AML-193 (cell line): Measurements from ENCODE around the gene DNLZ.
"Not testable (repeated sequence)": the region's sequence is repeated elsewhere in the genome, so short reads cannot be mapped to it uniquely, and the experiment has no call there.

ENCODE experiments used
- DNase-seq, 2 experiments: peaks; one replicate each; lab custom pipeline; 2025; lab: John Stamatoyannopoulos, UW

Gene DNLZ

DNA sequence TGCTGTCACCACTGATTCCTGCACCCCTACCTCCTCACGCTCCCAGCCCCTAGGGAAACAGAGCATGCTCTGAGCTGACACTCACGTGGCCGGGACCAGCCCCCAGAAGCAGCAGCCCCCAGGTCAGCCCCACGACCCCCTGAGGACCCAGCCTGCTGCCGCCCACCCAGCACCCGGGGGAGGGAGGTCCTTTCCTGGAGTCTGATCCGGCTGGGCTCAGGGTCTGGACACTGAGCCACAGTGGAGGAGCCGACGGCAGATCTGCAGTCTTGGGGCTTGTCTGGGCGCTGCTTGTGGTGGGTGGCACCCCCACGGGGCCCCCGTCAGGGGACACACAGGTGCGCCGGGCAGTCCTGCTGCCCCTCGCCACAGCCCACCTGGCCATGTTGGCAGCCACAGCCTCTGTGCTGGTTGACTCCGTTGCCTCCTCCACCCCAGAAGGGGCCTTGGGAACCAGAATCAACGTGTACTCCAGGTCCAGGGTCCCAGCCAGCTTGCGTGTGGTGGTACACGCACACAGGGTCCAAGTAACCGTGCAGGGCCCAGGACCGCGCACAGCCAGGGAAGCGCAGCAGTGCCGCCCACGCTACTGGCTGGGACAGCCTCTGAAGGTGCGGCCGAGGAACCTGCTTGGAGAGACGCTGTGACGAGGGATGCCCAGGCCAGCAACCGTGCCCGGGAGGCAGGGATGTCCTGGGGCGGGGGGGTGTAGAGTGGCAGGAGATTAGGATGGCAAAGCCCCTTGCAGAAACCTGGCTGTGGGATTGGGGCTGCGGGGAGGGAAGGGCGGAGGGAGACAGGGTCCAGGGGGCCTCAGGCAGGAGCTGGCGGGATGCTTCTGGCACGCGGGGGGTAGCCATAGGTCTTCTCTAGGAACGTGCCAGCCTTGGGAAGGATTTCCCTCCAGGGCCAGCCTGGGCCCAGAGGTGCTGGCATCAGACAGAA lies 3.5 kb downstream of the DNLZ start:
- DNase-seq, result no peak

GRCh38 chr9:136358888-136359287 lies 4.7 kb downstream of the DNLZ start:
- no peak for DNase-seq

DNA sequence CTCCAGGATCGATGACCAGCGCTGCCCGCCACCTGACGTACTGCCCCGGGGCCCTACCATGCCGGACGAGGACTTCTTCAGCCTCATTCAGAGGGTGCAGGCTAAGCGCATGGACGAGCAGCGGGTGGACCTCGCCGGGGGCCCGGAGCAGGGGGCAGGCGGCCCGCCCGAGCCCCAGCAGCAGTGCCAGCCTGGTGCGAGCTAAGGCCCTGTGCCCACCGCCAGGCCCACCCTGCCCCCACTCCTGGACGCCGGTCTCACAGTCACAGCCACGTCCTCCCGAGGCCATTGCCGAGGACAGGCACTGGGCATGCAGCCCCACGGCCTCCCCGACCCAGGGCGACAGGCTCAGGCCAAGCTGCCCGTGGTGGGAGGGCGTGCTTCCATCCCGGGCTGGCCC lies 5.5 kb downstream of the DNLZ start:
- DNase-seq, result no peak

- DNase-seq, result no peak
Observed at GRCh38 chr9:136357202-136357725, 6.3 kb downstream of the DNLZ start.

GRCh38 chr9:136355616-136356557 lies 7.7 kb downstream of the DNLZ start:
- DNase-seq, result no peak

- no peak for DNase-seq
Observed at GRCh38 chr9:136354592-136355085, 8.9 kb downstream of the DNLZ start.

GRCh38 chr9:136353757-136354488 lies 9.6 kb downstream of the DNLZ start:
- no peak for DNase-seq

DNA sequence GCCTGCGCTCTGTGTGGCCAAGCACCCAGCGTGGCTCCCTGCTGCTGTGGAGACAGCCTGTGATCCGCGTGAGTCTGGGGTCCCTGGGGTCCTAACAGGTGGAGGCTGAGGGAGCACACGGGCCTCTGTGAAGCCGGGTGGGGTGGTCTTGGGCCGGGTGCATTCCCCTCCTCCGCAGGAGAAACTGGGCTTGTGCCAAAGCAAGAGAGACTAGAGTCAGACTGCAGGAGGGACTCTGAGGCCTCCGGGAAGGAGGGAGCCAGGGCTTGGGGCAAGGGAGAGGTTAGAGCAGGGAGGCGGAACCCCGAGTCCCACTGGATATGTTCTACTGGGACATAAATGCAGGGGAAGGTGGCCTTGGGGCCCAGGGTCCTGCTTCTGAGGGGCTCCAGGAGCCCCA lies 10.5 kb downstream of the DNLZ start:
- no peak for DNase-seq

GRCh38 chr9:136352682-136353081 lies 10.9 kb downstream of the DNLZ start:
- DNase-seq, result no peak

DNA sequence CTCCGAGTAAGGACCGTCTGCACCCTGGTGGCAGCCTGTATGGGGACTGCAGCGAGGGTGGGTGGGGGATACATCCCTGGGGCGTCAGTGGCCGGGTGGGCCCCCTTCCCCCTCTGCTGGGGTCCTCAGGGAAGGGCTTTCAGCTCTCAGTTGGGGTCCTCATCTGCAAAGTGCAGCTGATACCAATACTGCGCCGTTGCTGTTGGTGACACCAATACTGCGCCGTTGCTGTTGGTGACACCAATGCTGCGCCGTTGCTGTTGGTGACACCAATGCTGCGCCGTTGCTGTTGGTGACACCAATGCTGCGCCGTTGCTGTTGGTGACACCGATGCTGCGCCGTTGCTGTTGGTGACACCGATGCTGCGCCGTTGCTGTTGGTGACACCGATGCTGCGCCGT lies 11.7 kb downstream of the DNLZ start:
- DNase-seq, result not testable (repeated sequence)

DNA sequence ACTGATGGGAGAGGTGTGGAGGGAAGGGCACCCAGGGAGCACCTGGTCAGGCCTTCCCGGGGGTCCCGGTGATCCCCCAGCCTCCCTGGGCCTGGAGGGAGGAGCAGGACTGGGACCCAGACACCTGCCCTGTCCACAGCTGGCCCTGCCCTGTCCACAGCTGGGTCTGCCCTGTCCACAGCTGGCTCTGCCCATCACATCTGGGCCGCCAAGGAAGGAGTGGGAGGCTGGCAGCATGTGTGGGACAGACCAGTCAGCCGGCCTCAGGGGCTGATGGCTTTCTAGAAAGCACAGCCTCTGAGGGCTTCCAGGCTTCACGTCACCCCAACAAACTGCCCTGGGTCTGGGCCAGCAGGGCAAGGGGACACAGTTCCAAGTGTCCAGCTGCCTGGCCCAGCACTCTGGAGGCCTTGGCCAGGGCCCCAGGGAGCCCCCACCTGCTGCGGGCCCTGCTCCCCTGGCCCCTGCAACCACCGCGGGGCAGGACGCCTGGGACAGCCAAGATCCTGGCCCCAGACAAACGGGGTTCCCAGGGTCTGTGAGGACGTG lies 12.2 kb downstream of the DNLZ start:
- DNase-seq, result no peak

DNA sequence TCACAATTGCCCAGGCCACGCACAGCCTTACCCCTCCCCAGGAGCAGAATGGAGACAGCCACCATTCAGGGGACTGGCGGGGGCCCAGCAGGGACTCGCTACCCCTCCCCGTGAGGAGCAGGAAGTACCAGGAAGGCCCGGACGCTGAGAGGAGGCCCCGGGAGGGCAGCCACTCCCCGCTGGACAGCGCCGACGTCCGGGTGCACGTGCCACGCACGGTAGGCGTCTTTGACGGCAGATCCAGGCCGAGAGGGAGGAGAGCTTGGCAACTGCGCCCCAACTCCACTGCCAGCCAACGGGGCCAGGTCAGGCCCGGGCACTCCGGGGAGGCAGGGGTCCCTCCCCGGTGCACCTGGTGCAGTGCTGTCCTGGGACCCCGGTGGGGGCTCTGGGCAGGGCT lies 14.0 kb downstream of the DNLZ start:
- DNase-seq, result no peak

DNA sequence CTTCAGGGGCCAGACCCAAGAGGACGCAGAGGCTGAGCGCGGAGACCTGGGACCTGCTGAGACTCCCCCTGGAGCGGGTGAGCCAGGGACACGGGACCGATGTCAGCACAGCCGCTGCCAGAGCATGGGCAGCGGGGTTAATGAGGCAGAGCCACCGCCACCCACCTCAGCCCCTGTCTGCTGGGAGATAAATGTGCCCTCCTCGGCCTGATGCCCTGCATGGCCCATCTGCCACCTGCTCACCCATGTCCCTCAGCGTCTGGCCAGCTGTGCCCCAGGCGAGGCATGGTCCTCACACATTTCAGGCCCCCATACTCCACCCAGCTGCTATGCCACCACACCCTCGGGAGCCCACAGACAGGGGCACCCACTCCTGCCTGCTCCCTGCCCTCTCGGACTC lies 14.9 kb downstream of the DNLZ start:
- DNase-seq, result no peak

DNA sequence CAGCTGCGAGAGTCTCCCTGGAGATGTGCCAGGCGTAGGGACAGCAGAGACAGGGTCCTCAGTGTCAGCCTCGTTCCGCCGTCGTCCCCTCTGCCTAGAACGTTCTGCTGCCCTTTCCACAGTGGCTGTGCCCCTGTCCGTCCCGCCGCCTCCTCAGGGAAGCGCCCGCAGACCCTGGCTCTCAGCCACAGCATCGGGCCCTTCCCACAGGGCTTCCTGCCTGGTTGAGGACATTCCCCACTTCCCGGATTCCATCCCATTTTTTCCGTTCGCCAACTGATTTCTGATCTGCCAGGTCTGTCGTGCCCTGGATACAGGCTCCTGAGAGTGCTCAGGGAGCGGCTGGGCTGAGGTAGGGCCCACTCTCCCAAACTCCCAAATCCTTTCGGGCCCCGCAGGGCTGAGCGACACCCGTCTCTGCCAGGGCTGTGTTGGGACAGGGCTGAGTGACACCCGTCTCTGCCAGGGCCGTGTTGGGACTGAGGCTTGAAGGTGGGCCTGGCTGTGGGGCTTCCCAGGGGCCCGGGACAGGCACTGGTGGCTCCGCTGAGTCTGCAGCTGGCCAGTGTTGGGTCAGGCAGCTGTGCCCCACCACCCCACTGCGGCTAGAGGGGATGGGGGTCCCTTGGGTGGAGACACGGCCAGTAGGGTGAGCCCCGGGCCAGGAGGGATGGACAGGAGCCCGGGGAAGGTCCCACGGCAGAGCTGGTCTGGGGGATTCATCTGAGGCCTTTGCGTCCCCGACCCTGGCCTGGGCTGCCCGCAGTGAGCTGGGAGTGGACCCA lies 15.9 kb downstream of the DNLZ start:
- no peak for DNase-seq

DNA sequence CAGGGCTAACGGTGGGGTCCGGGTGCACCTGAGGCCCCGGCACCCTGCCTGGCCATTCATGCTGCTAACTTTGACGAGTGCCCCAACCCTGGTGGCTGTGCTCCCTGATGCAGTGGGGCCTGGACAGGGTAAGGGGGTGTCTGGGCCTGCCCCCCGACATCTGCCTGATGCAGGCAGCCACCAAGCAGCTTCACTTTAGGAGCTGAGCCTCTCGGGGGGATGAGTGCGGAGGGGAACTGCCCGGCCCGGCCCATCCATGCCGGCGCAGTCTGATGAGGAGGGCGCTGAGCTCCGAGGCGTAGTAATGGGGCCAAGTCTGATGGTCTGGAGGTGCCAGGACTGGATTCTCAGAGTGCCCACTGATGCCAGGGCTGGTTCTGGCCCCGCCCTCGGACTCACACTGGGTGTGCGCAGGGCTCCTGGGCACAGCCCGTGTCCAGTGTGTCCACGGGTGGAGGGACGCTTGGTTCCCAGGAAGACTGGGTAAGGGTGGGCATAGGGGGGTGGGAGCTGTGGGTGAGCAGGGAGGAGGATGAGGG lies 16.5 kb downstream of the DNLZ start:
- no peak for DNase-seq

- no peak for DNase-seq
Observed at GRCh38 chr9:136346157-136346481, 17.4 kb downstream of the DNLZ start.

DNA sequence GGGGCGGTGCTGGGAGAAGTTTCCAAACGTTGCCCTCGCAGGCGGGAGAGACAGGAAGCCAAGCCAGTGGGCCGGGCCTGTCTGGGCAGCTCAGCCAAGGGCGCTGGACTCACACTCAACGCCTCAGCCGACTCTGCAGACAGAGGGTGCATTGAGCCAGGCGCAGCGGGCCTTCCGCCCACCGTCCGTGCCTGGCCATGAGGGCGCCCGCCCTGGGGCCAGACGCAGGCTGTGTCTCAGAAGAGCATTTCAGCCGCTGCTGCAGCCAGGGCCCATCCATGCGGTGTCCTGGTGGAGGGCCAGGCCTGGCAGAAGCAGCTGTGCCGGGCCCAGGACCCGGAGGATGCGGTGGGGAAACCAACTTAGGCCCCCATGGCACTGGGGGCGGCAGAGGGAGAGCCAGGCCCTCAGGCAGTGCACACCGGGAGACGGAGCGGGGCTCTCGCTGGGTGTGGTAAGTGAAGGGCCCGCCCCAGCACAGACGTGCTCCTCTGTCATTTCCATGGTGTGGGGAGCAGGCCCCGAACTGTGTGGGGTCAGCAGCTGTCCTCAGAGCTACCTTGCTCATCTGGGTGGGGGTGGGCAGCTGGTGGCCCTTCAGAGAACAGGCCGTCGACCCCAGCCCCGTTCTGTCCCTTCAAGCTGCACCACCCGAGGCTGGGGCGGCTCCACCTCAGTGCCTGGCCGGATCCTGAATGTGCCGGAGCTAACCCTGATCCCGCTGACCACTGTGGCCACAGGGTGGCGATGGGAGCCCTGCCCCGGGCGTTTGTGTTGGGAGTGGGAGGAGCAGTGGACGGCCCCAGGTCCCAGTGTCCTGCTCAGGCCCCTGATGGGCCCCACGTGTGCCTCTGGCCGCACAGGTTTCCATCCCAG lies 18.0 kb downstream of the DNLZ start:
- no peak for DNase-seq

- DNase-seq, result no peak
Observed at GRCh38 chr9:136344544-136345280, 18.8 kb downstream of the DNLZ start.

DNA sequence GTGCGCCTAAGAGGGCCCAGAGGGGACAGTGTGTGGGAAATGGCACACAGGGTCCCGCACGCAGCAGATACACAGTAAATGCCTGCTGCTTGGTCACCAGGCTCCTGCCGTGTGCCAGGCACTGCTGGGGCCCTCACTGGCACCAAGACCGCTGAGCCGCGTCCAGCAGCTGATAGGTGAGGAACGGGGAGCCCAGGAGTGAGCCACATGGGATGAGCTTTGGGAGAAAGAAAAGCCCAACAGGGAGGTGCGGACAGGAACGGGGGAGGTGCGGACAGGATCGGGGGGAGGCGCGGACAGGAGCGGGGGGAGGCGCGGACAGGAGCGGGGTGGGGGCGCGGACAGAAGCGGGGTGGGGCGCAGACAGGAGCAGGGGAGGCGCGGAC lies 19.7 kb downstream of the DNLZ start:
- no peak for DNase-seq
